Suprapubic skin (tissue), 4 donors: ENCODE data around the gene RAB44. TPM values are rescaled to one million over a fixed set of nuclear protein-coding genes. Genes with fewer than 3 reads are reported as not detected.

Experiments
- DNase-seq, 2 donors: peaks; one replicate each; pipeline ENCODE4 v3.0.0-alpha.2; 2019; ENCODE audit warnings: low spot score in 2 of 2
- H3K27ac ChIP-seq: fragments of 200-600 bp; sonication (generic); one replicate; pipeline ENCODE4 v1.5.1; 2019
- H3K27me3 ChIP-seq: fragments of 200-600 bp; sonication (generic); one replicate; pipeline ENCODE4 v1.5.1; 2019
- H3K36me3 ChIP-seq: fragments of 200-600 bp; sonication (generic); one replicate; pipeline ENCODE4 v1.5.1; 2019
- H3K4me1 ChIP-seq: fragments of 200-600 bp; sonication (generic); one replicate; pipeline ENCODE4 v1.5.1; 2019
- H3K4me3 ChIP-seq: fragments of 200-600 bp; sonication (generic); one replicate; pipeline ENCODE4 v1.5.1; 2019; ENCODE audit warnings: mild to moderate bottlenecking
- H3K9me3 ChIP-seq: fragments of 200-600 bp; sonication (generic); one replicate; pipeline ENCODE4 v1.5.1; 2019
- CTCF ChIP-seq, 2 donors: fragments of 200-600 bp in 1 of 2; fragments of 450-650 bp in 1 of 2; sonication (generic) in 1 of 2; IDR thresholded peaks; one replicate each; pipeline ENCODE4 v1.5.1; 2016 to 2019; ENCODE audit warnings: antibody characterized with exemption in 2 of 2, mild to moderate bottlenecking in 1 of 2, moderate library complexity in 1 of 2
- EP300 ChIP-seq: sonication (generic); formaldehyde crosslinking; IDR thresholded peaks from one replicate; pipeline ENCODE4 v1.6.1; 2017; ENCODE audit warnings: antibody characterized with exemption
- POLR2A ChIP-seq, 2 donors: fragments of 450-650 bp; IDR thresholded peaks; one replicate each; pipeline ENCODE4 v1.6.1; 2017; ENCODE audit warnings: antibody characterized with exemption in 2 of 2, mild to moderate bottlenecking in 2 of 2, moderate library complexity in 2 of 2
- POLR2AphosphoS5 ChIP-seq, 3 donors: sonication (generic); formaldehyde crosslinking; IDR thresholded peaks; one replicate each; pipeline ENCODE4 v1.6.1; 2017; ENCODE audit warnings: antibody characterized with exemption in 3 of 3
- WGBS: methylation state at CpG from one replicate; pipeline ENCODE4 v1.1.5; 2018; 5-methylcytosine and 5-hydroxymethylcytosine counted together
- total RNA-seq, 4 donors: library from RNA; depleted of rRNA; stranded (reverse); fragments of >200 nt; gene quantifications; one replicate each; pipeline ENCODE4 v1.1.0, GENCODE V29; 2016

RAB44 gene
- total RNA-seq, 4 donors from 2014 or later: 0.16 to 1.1 (median 0.17) TPM; not detected in 1

- Histone ChIP-seq H3K27me3 (no peaks in the 10 kb centered on the region), H3K4me3 (peak overlapping the region; percentile 25), H3K4me1 (peaks cover 20% of the 10 kb centered on the region), H3K9me3 (no peaks in the 10 kb centered on the region), H3K27ac (peak overlapping the region; percentile 84), H3K36me3 (no peaks in the 10 kb centered on the region)
- WGBS: 8% methylated on average over 17 of the region's 24 CpGs
- peak; percentile 90 to 92 for DNase-seq
- TF ChIP-seq CTCF (IDR thresholded peaks at IDR 0.05) (no peak), POLR2AphosphoS5 (IDR thresholded peaks at IDR 0.05) (peak in 2 of 3 donors; percentile 41 to 52), POLR2A (IDR thresholded peaks at IDR 0.05) (no peak), EP300 (peak; percentile 62)
Measured at GRCh38 chr6:36735110-36736071, 37.8 kb downstream of the RAB44 start.

GRCh38 chr6:36737043-36737785 is 39.6 kb downstream of the RAB44 start:
- Histone ChIP-seq H3K27ac (no peak overlapping the region), H3K4me1 (peaks cover 20% of the 10 kb centered on the region)

GRCh38 chr6:36738108-36738507 is 40.5 kb downstream of the RAB44 start:
- WGBS: 100% methylated on average over 1 of the region's 1 CpG
- TF ChIP-seq EP300: no peak
- no peak for TF ChIP-seq POLR2AphosphoS5 (IDR thresholded peaks at IDR 0.05)
- no peak overlapping the region for H3K27ac ChIP-seq
- H3K27me3 ChIP-seq: no peaks in the 10 kb centered on the region
- no peaks in the 10 kb centered on the region for H3K9me3 ChIP-seq
- DNase-seq: no peak
- peaks cover 20% of the 10 kb centered on the region for H3K4me1 ChIP-seq
- no peak overlapping the region for H3K4me3 ChIP-seq
- no peaks in the 10 kb centered on the region for H3K36me3 ChIP-seq

More at GRCh38 chr6:36737043-36737785, 39.6 kb downstream of the RAB44 start:
- no peaks in the 10 kb centered on the region for H3K36me3 ChIP-seq
- TF ChIP-seq POLR2AphosphoS5 (IDR thresholded peaks at IDR 0.05) (no peak), CTCF (IDR thresholded peaks at IDR 0.05) (no peak), EP300 (no peak), POLR2A (IDR thresholded peaks at IDR 0.05) (no peak)
- no peak for DNase-seq
- no peaks in the 10 kb centered on the region for H3K9me3 ChIP-seq
- no peak overlapping the region for H3K4me3 ChIP-seq
- WGBS: 90% methylated on average over 13 of the region's 14 CpGs
- H3K27me3 ChIP-seq: no peaks in the 10 kb centered on the region

GRCh38 chr6:36739947-36740817 is 42.6 kb downstream of the RAB44 start:
- H3K36me3 ChIP-seq: no peaks in the 10 kb centered on the region
- 80% methylated on average over 13 of the region's 13 CpGs for WGBS

More at GRCh38 chr6:36739947-36740817, 42.6 kb downstream of the RAB44 start:
- TF ChIP-seq CTCF (IDR thresholded peaks at IDR 0.05) (no peak), EP300 (no peak), POLR2AphosphoS5 (IDR thresholded peaks at IDR 0.05) (no peak), POLR2A (IDR thresholded peaks at IDR 0.05) (no peak)
- H3K27me3 ChIP-seq: no peaks in the 10 kb centered on the region
- H3K27ac ChIP-seq: no peak overlapping the region
- H3K4me3 ChIP-seq: no peak overlapping the region
- H3K4me1 ChIP-seq: peaks cover 21% of the 10 kb centered on the region
- DNase-seq: no peak
- no peaks in the 10 kb centered on the region for H3K9me3 ChIP-seq
